NOMO-1 (cell line): ENCODE data around the gene ATRNL1.
"Not testable (repeated sequence)": the region's sequence is repeated elsewhere in the genome, so short reads cannot be mapped to it uniquely, and the experiment has no call there.

Experiments used
- DNase-seq, 2 experiments: peaks; one replicate each; lab custom pipeline; 2025; ENCODE audit not compliant: unreplicated experiment in 2 of 2; lab: John Stamatoyannopoulos, UW

The ATRNL1 gene

DNA sequence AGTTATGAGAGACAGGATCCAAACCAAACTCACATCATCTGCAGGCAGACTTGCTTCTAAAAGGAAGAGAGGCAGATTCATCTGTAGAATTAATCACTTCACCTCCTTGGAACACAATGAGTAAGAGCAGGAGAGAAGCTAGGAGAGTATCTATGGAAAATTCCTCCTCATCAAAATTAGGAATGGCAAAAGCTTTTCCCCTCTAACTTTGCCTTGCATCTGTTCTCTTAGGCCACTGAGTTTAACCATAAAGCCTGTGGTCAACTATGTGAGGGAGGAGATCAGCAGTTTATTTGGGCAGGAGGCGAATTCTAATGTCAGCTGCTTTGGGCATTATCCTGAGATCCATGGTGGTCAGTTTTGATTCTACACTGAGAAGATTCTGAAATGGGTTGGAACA lies 618.1 kb downstream of the ATRNL1 start:
- DNase-seq: no peak

DNA sequence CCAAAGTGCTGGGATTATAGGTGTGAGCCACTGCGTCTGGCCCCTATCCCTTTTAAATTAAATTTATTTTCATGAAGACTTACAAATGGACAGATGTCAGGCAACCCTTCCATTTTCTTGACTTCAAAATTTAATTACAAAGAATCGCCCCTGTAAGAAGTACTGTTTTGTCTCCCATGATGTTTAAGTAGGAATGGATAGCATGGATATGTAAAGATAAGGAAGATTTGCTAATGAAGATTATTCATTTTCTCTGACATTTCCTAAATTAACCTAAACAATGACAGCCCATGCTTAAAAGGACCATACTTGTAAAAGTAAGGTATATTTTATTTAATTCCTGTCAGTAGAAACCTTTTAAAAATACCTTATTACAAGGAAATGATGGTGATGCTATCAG lies 627.0 kb downstream of the ATRNL1 start:
- no peak for DNase-seq

DNA sequence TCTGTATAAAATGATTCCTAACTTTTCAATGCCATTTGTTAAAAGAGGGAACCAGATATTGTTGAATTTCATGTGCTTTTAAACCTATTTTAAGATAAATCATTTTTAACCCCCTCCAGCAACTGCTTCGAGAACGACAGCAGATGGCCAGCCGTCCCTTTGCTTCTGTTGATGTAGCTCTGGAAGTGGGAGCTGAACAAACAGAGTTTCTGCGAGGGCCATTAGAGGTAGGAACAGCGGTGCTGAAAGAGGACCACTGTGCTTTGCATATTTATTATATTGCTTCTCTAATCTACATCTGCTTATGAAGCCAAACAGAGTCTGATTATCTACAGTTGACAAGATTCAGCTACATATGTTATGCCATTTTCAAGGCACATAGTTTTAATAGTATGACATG lies 634.0 kb downstream of the ATRNL1 start:
- DNase-seq: no peak

DNA sequence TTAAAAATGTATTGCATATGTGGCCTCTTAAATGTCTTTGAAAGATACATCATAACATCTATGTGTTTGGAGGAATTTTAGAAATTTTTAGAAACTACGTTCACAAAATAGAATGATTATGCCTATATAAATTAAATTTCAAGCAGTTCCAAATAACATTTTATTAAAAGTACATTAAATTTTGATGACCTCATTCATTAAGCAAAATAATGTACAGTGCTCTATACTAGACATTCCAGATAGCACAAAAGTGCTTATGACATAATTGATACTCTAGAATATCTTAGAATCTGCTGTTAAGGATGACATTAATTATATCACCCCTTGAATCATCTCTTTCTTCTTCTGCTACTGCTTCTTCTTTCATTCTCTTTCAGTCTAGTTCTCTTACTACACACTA lies 650.9 kb downstream of the ATRNL1 start:
- no peak for DNase-seq

DNA sequence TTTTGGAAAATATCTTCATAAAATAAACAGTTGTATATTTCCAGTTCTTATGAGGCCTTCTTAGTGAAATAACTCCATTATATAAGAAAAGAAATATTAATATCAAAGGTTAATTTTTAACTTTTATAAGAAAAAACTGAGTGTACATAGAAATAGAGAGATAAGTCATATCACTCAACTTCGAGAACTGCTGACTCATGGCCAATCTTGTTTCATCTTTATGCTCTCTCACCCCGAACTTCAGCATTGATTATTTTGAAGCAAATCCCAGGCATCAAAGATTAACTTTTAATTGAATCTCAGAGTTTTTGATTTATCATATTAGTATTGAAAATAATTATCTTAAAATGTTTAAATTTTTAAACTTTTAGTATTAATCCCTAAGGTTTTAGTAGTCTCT lies 652.8 kb downstream of the ATRNL1 start:
- DNase-seq: no peak

DNA sequence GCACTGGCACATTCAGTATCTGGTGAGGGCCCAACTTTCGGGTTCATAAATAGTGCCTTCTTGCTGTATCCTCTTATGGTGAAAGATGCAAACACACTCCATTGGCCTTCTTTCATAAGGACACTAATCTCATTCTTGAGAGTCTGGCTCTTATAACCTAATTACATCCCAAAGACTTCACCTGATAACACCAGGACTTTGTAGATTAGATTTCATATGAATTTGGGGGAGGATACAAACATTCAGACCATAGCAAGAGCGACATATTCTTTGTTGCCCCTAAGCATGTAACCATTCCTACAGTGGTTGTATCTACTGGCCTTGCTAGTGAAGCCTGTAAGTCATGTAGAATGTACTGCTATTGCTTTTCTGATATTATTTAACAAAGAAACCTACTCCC lies 654.6 kb downstream of the ATRNL1 start:
- DNase-seq: no peak

DNA sequence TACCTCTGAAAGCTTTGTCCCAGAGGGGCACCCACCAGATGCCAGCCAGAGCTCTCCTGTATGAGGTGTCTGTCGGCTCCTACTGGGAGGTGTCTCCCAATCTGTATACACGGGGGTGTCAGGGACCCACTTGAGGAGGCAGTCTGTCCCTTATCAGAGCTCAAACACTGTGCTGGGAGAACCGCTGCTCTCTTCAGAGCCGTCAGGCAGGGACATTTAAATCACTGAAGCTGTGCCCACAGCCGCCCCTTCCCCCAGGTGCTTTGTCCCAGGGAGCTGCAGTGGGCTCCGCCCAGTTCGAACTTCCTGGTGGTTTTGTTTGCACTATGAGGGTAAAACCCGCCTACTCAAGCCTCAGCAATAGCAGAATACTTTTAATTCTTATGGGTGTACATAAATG lies 665.3 kb downstream of the ATRNL1 start:
- not testable (repeated sequence) for DNase-seq

DNA sequence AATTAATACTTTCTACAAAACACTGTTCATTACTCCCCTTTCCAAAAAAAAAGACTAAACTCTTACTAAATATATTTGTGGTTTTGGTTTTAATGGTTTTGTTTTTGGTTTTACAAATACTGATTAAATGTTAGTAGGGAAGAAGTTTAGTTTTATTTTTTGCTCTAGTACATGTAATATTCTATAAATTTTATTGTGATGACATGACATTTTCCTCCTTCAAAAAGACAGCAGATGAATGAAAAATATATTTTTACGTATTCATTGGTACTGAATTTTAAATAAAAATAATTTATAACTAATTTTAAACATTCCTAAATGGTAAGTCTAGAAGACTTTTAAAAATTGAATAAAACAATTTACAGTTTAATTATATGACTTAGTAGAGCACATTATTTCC lies 667.0 kb downstream of the ATRNL1 start:
- DNase-seq: no peak

DNA sequence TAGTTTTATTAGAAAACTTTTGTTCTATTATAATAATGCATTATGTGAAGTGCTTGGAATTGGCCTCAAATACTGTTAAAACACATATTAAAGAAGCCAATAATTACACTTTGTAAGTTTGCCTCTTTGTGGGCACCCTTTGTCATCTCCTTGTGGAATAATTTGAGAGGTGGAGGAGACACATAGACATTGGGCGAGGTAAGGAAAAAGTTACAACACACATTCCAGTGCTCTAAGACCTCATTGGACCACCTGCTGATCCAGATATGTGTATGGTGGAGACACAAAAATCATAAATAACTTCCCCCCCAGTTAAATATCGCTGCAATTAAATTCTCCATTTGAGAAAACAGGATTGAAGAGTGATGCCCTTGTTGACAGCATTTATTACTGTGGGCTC lies 668.0 kb downstream of the ATRNL1 start:
- no peak for DNase-seq

DNA sequence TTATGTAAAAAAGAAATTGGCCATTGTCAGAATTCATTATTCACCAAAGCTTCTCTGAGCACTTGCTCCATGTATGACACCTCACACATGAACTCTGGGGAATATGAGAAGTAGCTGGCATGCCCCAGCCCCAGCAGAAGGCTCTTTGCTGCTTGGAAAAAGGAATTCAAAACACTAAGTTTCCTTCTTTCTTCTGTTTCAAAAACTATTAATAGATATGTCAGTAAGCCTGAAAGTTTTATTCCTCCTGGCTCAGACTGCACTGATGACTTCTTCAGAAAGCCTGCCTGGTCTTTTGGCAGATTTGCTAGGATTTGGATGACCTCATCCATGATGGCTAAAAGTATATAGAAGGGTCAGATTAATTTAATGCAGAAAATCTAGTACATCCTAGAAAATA lies 668.9 kb downstream of the ATRNL1 start:
- DNase-seq: no peak

DNA sequence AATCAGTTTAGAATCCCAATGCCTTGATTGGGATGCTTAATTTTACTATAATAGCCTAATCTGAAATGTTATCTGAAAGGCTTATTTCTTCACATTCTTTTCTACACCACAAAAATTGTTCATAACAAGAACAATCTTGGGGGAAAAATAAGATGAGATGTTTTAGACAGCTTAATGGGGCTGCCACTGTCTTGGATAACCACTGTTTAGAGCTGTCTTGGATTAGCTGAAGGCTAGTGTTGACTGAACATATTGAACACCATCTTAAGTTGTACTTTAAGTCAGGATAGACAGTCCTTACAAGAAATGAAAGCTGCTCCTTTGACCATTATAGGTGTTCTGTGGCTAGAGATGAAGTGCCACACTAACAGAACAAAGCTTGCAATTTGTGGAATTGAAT lies 678.6 kb downstream of the ATRNL1 start:
- DNase-seq: no peak

DNA sequence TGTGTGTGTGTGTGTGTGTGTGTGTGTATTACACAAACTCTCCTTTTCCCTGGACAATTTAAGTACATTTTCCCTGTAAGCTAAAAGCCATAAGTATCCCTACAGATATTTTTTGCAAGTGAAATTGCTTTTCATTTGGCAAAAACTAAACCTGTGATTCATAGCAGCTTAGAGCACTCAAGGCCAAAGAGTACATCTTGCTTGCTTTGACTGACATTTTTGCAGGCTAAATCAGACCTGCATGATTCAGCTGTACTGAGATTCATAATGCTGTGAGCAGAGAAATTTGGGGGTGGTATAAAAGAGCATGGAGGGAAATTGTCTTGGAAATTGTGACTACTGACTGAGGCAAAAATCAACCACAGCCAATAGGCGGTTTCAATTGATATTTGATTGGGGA lies 679.4 kb downstream of the ATRNL1 start:
- DNase-seq: no peak

DNA sequence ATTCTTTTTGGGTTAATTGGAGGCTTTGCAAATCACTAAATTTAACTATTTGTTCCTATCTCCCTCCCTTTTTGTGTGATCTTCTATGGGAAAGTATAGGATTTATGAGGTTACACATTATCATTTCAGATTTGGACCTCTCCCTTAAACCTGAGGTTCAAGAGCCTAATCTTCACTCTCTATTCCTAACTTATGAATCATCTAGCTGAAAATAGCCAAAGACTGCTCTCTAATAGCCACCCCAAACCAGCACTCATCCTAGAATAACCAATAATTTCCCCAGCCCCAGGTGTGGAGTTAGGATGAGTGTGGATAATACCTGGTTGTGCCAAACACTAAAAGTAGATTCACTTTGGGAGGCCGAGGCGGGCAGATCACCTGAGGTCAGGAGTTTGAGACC lies 680.7 kb downstream of the ATRNL1 start:
- no peak for DNase-seq

DNA sequence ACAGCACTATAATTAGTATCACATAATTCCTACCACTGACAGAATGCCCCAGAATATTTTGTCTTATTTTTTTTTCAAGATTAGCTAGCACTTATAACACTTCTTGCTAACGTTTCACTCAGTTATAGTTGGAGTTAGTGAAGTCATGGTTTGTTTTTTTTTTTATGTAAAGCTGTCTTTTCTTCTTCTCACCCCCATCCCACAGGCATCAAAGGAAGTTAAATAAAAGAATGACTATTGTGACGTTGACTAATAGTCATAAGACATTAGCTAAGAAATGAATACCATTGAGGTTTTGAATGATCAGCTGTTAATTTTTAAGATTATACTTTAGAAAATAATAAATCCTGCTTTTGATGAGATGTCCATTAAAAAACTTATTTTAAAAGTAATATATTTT lies 681.6 kb downstream of the ATRNL1 start:
- DNase-seq: no peak

DNA sequence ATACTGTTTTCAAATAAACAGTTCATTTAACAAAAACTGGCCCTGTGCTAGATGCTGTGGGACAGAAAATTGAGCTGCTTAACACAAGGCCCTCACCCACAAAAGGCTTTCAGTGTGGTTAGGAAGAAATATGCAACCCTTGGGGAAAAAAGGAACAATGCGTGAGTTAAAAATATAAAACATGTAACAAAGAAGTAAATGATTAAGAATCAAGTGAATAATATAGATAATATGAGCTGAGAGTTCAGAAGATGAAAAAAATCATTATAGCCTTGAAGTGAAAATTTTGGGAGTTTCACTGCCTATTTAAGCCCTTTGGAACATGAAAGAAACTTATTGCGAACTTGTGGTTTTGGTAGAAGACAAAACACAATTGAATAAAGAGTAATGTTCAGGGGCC lies 684.5 kb downstream of the ATRNL1 start:
- no peak for DNase-seq

DNA sequence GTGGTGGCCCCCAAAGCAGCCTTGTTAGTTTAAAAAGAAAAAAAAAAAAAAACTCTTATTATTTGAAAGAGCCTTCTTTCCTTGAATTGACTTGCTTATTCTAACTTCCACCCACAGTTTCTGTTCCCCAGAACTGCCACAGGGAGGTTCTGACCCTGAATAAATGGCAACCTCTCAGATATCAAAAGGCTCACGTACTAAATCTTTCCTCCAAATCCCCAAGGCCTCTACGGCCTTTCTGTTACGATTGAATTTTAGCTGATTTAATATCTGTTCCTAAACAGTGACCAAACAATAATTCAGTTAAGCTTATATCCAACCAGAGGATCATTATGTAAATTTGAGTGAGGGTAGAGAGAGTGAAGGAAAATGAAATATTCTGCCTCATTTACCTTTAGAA lies 697.1 kb downstream of the ATRNL1 start:
- no peak for DNase-seq

DNA sequence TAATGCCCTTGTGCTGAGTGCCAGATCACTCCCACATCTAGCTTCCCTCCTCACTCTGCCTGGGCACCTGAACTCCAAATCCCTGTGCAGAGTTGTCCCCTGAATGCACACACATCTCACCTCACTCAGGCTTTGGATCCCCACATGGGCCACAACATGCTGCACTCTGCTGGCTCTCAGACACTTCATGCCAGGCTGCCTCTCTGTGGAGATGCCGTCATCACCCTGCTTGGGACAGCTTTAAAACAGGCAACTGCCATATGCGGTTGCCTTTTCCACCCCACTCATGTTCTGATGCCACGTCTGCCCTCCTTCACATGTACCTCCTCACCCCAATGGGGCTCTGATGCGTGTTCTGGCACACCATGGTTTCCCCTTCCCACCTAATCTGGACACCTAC lies 702.8 kb downstream of the ATRNL1 start:
- DNase-seq: no peak

DNA sequence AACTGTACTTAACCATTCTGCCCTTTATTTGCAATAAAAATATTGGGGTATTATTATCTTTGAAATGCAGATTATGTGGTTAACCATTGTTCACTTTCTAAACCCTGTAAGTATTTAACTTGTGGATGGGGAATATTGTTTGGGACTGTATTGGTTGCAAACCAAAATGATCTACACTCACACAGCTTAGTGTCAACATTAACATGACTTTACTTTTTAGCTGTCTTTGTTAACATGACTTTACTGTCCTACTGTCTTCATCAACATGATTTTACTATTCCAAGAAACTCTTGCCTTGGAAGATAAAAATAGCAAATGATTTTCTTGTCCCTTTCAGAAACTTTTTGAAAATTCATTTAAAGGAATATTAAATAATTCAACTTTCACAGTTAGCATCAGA lies 708.3 kb downstream of the ATRNL1 start:
- no peak for DNase-seq

DNA sequence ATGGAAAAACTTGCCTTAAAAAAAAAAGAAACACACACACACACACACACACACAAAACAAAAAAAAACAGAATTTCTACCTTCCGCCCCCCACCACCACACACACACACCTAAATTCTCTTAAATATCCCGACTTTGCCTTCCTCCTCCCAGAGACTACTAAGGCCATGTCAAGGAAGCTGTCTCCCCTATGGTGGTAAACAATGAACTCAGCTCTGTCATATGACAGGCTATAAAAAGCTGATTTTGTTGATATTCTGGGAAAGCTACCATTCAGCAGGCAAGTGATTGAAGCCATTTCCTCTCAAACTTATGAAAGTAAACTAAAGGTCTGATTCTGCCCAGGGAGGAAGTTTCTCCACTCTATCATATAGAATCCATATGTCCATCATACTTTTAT lies 708.8 kb downstream of the ATRNL1 start:
- no peak for DNase-seq

DNA sequence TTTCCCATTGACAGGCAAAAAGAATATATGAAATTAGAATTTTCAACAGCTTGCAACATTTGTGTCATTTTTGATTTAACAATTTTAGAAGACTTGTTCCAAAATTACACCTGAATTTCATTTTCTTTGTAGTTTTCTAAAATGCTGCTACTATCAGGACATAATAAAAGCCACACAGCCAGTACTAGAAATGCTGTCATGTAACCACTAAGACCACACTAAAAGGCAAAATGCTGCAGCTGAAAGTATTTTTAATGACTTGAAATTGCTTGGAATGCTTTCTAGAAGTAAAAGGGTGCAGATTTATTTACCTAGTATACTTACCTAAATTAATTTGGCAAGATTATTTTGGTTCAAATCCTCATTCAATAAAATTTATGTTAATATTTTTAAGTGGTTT lies 709.7 kb downstream of the ATRNL1 start:
- no peak for DNase-seq

DNA sequence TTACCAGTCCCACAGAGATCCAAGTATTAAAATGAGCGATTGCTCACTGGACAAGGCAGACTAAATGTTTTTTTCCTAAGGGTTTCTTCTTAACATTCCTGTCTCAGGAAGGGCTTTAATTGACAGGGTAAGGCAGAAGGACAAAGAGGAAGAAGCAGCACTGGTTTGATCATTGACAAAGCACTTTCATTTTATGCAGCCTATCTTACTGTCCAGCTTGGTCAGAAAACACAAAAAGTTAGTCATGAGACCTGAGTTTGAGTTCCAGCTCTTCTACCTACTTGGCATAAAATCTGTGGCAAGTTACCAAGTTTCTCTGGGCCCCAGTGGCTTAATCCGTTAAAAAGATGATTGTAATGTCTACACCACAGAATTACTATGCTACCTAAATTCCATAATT lies 721.4 kb downstream of the ATRNL1 start:
- DNase-seq: no peak

DNA sequence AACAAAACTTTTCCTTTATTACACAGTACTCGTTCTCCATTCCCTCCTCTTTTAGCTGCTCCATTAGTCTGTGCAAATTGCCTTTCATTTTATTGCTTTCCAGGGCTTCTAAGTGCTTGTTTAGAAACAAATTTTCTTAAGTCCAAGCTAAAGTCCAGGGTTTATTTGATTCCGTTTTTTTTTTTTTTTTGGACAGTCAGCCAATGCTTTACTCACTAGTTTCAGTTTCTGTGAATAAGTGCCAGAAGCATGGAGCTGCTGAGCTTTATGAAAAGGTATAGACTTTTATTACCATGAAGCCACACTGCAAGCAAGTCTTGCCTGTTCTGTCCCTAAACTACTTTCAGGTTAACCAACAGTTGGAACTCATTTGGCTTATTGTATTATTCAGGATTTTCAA lies 724.8 kb downstream of the ATRNL1 start:
- DNase-seq: no peak

DNA sequence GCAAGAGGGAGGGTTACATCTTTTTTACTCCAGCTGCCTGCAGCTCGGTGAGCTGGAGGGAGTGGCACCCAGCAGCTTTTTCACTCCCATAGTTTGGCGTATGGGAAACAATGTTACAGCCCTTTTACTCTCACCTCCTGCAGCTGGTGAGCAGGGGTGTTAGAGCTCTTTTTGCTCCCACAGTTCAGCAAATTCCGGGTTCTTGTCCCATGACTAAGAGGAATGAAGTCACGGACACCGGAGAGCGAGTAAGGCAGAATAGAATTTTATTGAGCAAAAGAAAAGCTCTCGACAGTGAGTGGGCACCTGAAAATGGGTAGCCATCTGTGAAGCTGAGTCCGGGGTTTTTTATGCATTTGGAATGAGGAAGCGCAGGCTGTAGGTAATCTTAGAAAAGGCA lies 733.2 kb downstream of the ATRNL1 start:
- no peak for DNase-seq
